Hepatocyte (in vitro differentiated cells): ENCODE results near the gene HAT1.

Source experiments
- EZH2 ChIP-seq: fragments of 200-600 bp; sonication (generic); IDR thresholded peaks from 2 replicates; pipeline ENCODE4 v1.6.1; 2016; ENCODE audit warnings: antibody characterized with exemption, mild to moderate bottlenecking, borderline replicate concordance
- TF ChIP-seq, protein P1 (sequence below): fragments of 200-600 bp; sonication (generic); IDR thresholded peaks from 2 replicates; pipeline ENCODE4 v1.5.1; 2016; ENCODE audit warnings: antibody characterized with exemption, mild to moderate bottlenecking; ENCODE audit not compliant: poor library complexity

DNA sequence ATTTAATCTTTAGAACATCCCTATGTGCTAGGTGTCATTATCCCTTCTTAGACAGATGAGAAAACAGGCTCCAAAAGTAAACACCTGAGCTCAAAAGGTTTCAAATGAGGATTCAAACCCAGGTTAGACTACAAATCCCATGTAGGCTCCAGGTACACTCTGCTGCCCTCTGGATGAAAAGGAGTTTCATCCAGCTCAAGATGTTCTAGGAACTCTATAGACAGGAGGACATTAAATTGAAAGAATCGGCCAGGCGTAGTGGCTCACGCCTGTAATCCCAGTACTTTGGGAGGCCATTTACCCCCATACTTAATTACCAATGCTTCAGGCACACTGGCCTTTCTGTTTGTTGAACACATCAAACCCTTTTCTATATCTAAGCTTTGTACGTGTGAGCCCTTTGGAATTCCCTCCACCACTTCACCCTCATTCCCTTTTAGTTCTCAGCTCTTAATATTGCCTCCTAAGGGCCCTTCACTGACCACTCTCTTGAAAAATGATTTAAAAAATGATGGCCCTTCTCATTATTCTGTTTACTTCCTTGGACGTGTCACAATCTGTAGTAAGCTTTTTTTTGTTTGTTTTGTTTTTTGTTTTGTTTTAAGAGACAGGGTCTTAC, 38.9 kb upstream of the HAT1 start:
- TF ChIP-seq, protein P1, sequence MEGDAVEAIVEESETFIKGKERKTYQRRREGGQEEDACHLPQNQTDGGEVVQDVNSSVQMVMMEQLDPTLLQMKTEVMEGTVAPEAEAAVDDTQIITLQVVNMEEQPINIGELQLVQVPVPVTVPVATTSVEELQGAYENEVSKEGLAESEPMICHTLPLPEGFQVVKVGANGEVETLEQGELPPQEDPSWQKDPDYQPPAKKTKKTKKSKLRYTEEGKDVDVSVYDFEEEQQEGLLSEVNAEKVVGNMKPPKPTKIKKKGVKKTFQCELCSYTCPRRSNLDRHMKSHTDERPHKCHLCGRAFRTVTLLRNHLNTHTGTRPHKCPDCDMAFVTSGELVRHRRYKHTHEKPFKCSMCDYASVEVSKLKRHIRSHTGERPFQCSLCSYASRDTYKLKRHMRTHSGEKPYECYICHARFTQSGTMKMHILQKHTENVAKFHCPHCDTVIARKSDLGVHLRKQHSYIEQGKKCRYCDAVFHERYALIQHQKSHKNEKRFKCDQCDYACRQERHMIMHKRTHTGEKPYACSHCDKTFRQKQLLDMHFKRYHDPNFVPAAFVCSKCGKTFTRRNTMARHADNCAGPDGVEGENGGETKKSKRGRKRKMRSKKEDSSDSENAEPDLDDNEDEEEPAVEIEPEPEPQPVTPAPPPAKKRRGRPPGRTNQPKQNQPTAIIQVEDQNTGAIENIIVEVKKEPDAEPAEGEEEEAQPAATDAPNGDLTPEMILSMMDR, result no peak
- TF ChIP-seq EZH2, result no peak
